ENCODE data around the gene AVP. TPM values are rescaled to one million over a fixed set of nuclear protein-coding genes. Genes with fewer than 3 reads are reported as not detected.

Gene AVP
- total and polyA plus RNA-seq, 7 donors, result not detected

DNA sequence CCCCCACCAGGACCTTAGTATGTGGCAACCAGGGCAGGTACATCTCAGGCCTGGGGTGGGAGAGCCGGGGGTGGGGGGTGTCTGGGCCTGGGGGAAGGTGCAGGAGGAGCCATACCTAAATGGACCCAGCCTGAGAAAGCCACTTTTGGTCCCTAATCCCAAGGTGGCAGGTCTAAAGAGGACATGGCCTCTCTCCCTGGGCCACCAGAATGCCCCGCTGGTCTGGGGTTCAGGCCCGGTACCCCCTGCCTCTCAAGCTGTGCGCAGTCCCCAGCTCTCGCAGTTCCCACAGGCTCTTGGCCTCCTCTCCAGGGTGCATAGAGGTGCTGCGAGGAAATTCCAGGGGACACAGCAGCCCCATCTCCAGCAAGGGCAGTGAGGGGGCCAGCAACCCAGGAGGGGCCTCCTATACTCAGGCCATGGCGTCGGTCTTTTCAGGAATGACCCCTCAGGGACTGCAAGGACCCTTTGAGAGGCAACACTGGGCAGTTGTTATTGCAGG, 1.1 kb upstream of the AVP start:
- Histone ChIP-seq H3K27ac (no peak overlapping the region), H3K9me3 (no peaks in the 10 kb centered on the region), H3K27me3 (ENCODE audit: insufficient read depth in 3 of 3, low read length in 2 of 3) (peaks cover 0 to 47% (median 21%) of the 10 kb centered on the region in 3 donors), H3K36me3 (ENCODE audit: insufficient read depth in 1 of 2, low read depth in 1 of 2) (no peaks in the 10 kb centered on the region), H3K4me1 (peaks cover 4% of the 10 kb centered on the region), H3K4me3 (no peak overlapping the region)
- DNase-seq (no peak), ATAC-seq (no peak)
- WGBS, 3 donors, result 92 to 96% (median 94%) methylated on average over 7 to 8 of the region's 8 CpGs
- intact Hi-C loops (cut with DNase I), result no loop called here
- TF ChIP-seq, protein P1, sequence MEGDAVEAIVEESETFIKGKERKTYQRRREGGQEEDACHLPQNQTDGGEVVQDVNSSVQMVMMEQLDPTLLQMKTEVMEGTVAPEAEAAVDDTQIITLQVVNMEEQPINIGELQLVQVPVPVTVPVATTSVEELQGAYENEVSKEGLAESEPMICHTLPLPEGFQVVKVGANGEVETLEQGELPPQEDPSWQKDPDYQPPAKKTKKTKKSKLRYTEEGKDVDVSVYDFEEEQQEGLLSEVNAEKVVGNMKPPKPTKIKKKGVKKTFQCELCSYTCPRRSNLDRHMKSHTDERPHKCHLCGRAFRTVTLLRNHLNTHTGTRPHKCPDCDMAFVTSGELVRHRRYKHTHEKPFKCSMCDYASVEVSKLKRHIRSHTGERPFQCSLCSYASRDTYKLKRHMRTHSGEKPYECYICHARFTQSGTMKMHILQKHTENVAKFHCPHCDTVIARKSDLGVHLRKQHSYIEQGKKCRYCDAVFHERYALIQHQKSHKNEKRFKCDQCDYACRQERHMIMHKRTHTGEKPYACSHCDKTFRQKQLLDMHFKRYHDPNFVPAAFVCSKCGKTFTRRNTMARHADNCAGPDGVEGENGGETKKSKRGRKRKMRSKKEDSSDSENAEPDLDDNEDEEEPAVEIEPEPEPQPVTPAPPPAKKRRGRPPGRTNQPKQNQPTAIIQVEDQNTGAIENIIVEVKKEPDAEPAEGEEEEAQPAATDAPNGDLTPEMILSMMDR (IDR thresholded peaks at IDR 0.05), result no peak

DNA sequence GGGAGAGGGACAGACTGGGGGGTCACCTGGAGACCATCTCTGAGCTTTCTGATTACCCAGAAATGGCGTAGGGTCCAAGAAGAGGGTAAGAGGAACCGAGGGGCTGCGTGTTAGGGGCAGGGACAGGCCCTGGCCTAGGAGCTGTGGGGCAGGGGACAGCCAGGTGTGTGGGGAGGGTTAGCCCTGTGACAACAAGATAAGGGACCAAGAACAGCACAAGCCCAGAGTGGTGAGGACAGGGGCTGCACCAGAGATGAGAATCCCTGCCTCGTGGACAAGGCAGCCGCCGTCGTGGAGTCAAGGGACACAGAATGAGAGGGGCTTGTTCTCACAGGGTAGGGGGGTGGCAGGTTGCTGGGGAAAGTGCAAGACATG, 449 bp upstream of the AVP start:
- Histone ChIP-seq H3K4me3 (no peak overlapping the region), H3K27me3 (ENCODE audit: insufficient read depth in 3 of 3, low read length in 2 of 3) (peaks cover 0 to 41% (median 21%) of the 10 kb centered on the region in 3 donors), H3K9me3 (no peaks in the 10 kb centered on the region), H3K4me1 (peaks cover 8% of the 10 kb centered on the region), H3K27ac (no peak overlapping the region), H3K36me3 (ENCODE audit: insufficient read depth in 1 of 2, low read depth in 1 of 2) (no peaks in the 10 kb centered on the region)
- WGBS, 3 donors, result 83 to 86% (median 86%) methylated on average over 7 of the region's 7 CpGs
- intact Hi-C loops (cut with DNase I), result no loop called here
- TF ChIP-seq, protein P1 (IDR thresholded peaks at IDR 0.05), result no peak
- ATAC-seq, result no peak
- no peak for DNase-seq

DNA sequence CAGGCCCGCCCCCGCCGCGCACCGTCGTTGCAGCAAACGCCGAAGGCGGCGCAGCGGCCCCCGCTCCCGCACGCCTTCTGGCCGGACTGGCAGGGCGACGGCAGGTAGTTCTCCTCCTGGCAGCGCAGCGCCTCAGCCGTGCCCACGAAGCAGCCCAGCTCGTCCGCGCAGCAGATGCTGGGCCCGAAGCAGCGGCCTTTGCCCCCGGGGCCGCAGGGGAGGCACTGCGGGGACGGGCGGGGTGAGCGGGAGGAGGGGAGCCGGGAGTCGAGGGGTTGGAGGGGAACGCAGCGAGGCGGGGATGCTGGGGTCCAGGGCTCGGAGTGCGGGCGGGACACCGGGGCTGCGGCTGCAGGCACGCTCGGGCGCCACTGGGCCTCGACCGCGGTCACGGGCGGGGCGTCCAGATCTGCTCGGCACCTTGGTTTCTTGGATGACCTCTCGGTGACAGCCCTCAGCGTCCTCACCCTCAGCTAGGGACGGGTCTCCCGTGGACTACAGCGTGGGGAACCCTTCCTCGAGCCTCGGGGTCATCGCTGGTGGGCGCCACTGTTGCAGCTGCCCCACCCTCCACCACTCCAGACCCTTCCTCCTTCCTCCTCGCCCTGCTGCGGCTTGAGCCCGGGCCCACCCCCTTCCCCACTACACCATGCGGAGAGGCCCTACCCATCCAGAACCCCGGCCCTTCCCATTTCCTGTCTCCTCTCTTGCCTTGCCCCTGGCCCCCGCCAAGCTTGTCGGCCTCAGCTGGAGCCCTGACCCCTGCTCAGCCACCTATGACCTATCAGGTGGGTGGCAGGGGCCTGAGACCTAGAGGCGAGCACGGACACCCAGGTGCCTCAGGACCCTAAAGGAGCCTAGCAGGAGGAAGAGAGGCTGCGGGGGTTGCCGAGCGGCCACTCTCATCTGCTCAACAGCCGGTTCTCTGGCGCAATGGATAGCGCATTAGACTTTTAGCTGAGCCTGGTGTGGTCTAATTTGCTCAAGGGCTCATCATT, 1.3 kb downstream of the AVP start:
- no peak overlapping the region for H3K27ac ChIP-seq
- no peaks in the 10 kb centered on the region for H3K36me3 ChIP-seq (ENCODE audit: insufficient read depth in 1 of 2, low read depth in 1 of 2)
- 18 to 30% (median 25%) methylated on average over 51 to 76 of the region's 76 CpGs for WGBS, 3 donors
- intact Hi-C loops (cut with DNase I), result no loop called here
- DNase-seq (no peak), ATAC-seq (no peak)
- TF ChIP-seq, protein P1 (IDR thresholded peaks at IDR 0.05), result no peak
- peak overlapping the region; percentile 41 for H3K4me3 ChIP-seq
- H3K9me3 ChIP-seq, result no peaks in the 10 kb centered on the region
- peaks cover 8% of the 10 kb centered on the region for H3K4me1 ChIP-seq
- H3K27me3 ChIP-seq (ENCODE audit: insufficient read depth in 3 of 3, low read length in 2 of 3), result peaks cover 0 to 37% (median 21%) of the 10 kb centered on the region in 3 donors

DNA sequence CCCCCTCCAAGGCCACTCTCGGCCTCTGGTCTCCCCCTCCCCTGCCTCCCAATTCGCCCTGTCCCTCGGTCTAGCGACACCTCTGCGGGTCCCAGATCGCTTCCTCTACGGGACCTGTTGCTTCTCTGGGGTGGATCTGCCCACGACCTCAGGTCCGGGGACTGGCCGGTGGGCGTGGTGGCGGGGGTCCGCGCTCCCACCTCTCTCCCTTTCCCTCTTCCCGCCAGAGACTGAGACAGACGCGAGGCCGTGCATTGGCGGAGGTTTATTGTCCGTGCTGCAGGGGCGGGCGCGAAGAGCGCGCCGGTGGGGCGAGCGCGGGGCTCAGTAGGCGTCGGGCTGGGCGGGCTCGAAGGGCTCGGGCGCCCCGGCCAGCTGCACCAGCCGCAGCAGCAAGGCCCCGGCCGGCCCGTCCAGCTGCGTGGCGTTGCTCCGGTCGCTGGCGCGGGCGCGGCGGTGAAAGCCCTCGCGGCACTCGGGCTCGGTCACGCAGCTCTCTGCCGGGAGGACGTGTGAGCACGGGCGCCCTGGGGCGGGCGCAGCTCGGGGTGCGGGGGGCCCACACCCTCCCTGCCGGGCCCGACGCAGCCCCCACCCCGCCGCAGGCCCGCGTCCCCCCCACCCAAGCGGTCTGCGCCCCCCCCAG, 2.1 kb downstream of the AVP start:
- DNase-seq (no peak), ATAC-seq (no peak)
- H3K4me3 ChIP-seq, result peak overlapping the region; percentile 41
- H3K4me1 ChIP-seq, result peaks cover 8% of the 10 kb centered on the region
- no peak overlapping the region for H3K27ac ChIP-seq
- TF ChIP-seq, protein P1 (IDR thresholded peaks at IDR 0.05), result no peak
- WGBS, 3 donors, result 7 to 17% (median 17%) methylated on average over 38 to 71 of the region's 71 CpGs
- H3K9me3 ChIP-seq, result no peaks in the 10 kb centered on the region
- peaks cover 0 to 37% (median 21%) of the 10 kb centered on the region in 3 donors for H3K27me3 ChIP-seq (ENCODE audit: insufficient read depth in 3 of 3, low read length in 2 of 3)
- H3K36me3 ChIP-seq (ENCODE audit: insufficient read depth in 1 of 2, low read depth in 1 of 2), result no peaks in the 10 kb centered on the region
- intact Hi-C loops (cut with DNase I), result no loop called here
